Neuronal stem cell (in vitro differentiated cells): ENCODE measurements around the gene MAPKAPK3.
A peak's percentile ranks its signal among the peaks of the same experiment; 100 is the strongest.

Source experiments
- DNase-seq: peaks from one replicate; pipeline ENCODE4 v3.0.0-alpha.2; 2013; ENCODE audit warnings: low spot score
- H2AFZ ChIP-seq: one replicate; pipeline ENCODE4 v1.6.1; 2013; ENCODE audit warnings: mild to moderate bottlenecking, low read length, inconsistent platforms
- H2AK5ac ChIP-seq: 2 replicates; pipeline ENCODE4 v1.6.1; 2013; ENCODE audit warnings: low read depth, mild to moderate bottlenecking, inconsistent platforms, low read length, moderate library complexity, mixed read lengths
- H2BK120ac ChIP-seq: 2 replicates; pipeline ENCODE4 v1.6.1; 2013; ENCODE audit warnings: low read depth, mild to moderate bottlenecking, inconsistent platforms, low read length, moderate library complexity, mixed read lengths
- H2BK12ac ChIP-seq: one replicate; pipeline ENCODE4 v1.6.1; 2013; ENCODE audit warnings: low read length, inconsistent platforms
- H2BK15ac ChIP-seq: 2 replicates; pipeline ENCODE4 v1.6.1; 2013; ENCODE audit warnings: mild to moderate bottlenecking, low read length, inconsistent platforms, mixed read lengths
- H2BK5ac ChIP-seq: one replicate; pipeline ENCODE4 v1.6.1; 2013; ENCODE audit warnings: inconsistent platforms, mild to moderate bottlenecking, low read length, moderate library complexity
- H3K14ac ChIP-seq: one replicate; pipeline ENCODE4 v1.6.1; 2013; ENCODE audit warnings: low read length, inconsistent platforms
- H3K18ac ChIP-seq: 2 replicates; pipeline ENCODE4 v1.6.1; 2013; ENCODE audit warnings: low read length, inconsistent platforms
- H3K23ac ChIP-seq: 2 replicates; pipeline ENCODE4 v1.6.1; 2013; ENCODE audit warnings: low read depth, mild to moderate bottlenecking, mixed read lengths, low read length, inconsistent platforms; ENCODE audit not compliant: poor library complexity
- H3K27ac ChIP-seq: replicated peaks from 3 replicates; pipeline ENCODE4 v1.5.1; 2013; ENCODE audit warnings: low read length, inconsistent platforms
- H3K27me3 ChIP-seq, 3 experiments: 2 replicates each; pipeline ENCODE4 v1.6.1; 2013; ENCODE audit warnings: low read length in 3 of 3, mild to moderate bottlenecking in 2 of 3, inconsistent platforms in 1 of 3, low read depth in 1 of 3, mixed read lengths in 1 of 3, moderate library complexity in 1 of 3; ENCODE audit not compliant: control insufficient read depth in 3 of 3, insufficient read depth in 3 of 3
- H3K36me3 ChIP-seq, 2 donors: replicated peaks in 1 of 2; 2 replicates each; pipeline ENCODE4 v1.6.1; 2013; ENCODE audit warnings: low read length in 2 of 2; ENCODE audit not compliant: control insufficient read depth in 2 of 2, insufficient read depth in 2 of 2
- H3K4ac ChIP-seq: 2 replicates; pipeline ENCODE4 v1.6.1; 2013; ENCODE audit warnings: inconsistent platforms, mild to moderate bottlenecking, low read length, moderate library complexity
- H3K4me1 ChIP-seq, 2 donors: 1 replicate in 1 of 2; 2 replicates in 1 of 2; pipeline ENCODE4 v1.6.1; 2013; ENCODE audit warnings: low read length in 2 of 2, low read depth in 1 of 2; ENCODE audit not compliant: control insufficient read depth in 2 of 2, insufficient read depth in 1 of 2
- H3K4me2 ChIP-seq: one replicate; pipeline ENCODE4 v1.6.1; 2013; ENCODE audit warnings: mild to moderate bottlenecking, low read length, inconsistent platforms; ENCODE audit not compliant: insufficient read depth, poor library complexity, severe bottlenecking
- H3K4me3 ChIP-seq, 2 donors: 2 replicates each; pipeline ENCODE4 v1.5.1; 2013; ENCODE audit warnings: low read length in 2 of 2, mild to moderate bottlenecking in 2 of 2, inconsistent platforms in 1 of 2, moderate library complexity in 1 of 2
- H3K79me1 ChIP-seq: one replicate; pipeline ENCODE4 v1.6.1; 2013; ENCODE audit warnings: low read depth, mild to moderate bottlenecking, inconsistent platforms, low read length, moderate library complexity
- H3K9ac ChIP-seq: one replicate; pipeline ENCODE4 v1.6.1; 2013; ENCODE audit warnings: mild to moderate bottlenecking, low read depth, low read length, inconsistent platforms; ENCODE audit not compliant: poor library complexity
- H3K9me3 ChIP-seq, 2 donors: replicated peaks in 1 of 2; 2 replicates each; pipeline versions ENCODE3 to v1.6.1; 2013; ENCODE audit warnings: low read length in 2 of 2, mild to moderate bottlenecking in 2 of 2, inconsistent platforms in 1 of 2, low read depth in 1 of 2, mixed read lengths in 1 of 2, moderate library complexity in 1 of 2; ENCODE audit not compliant: control insufficient read depth in 2 of 2, insufficient read depth in 1 of 2
- H4K8ac ChIP-seq: one replicate; pipeline ENCODE4 v1.6.1; 2013; ENCODE audit warnings: low read depth, mild to moderate bottlenecking, inconsistent platforms, low read length, moderate library complexity
- H4K91ac ChIP-seq: one replicate; pipeline ENCODE4 v1.6.1; 2013; ENCODE audit warnings: low read length, low read depth, mild to moderate bottlenecking, inconsistent platforms; ENCODE audit not compliant: poor library complexity
- WGBS, 2 donors: extraction: QIAGEN DNeasy Blood & Tissue Kit; methylation state at CpG; one replicate each; pipeline ENCODE4 v1.1.7; 2013; ENCODE audit warnings: missing lambda C conversion rate in 2 of 2, mixed read lengths in 1 of 2; ENCODE audit not compliant: insufficient read length in 2 of 2, insufficient replicate concordance in 1 of 2; ENCODE audit errors: extremely low coverage in 2 of 2; 5-methylcytosine and 5-hydroxymethylcytosine counted together

Gene MAPKAPK3

GRCh38 chr3:50633230-50633790 is 16.4 kb downstream of the MAPKAPK3 start:
- Histone ChIP-seq H3K18ac (peak overlapping the region; percentile 39), H3K79me1 (peaks cover 15% of the 10 kb centered on the region), H3K27me3 (no peaks in the 10 kb centered on the region), H2BK120ac (no peak overlapping the region), H4K8ac (no peak overlapping the region), H2AFZ (no peak overlapping the region), H2BK12ac (peak overlapping the region; percentile 1), H3K4me1 (peaks cover 0 to 12% of the 10 kb centered on the region in 2 donors), H2BK15ac (no peak overlapping the region), H3K4me2 (no peak overlapping the region), H3K36me3 (peaks cover 0 to 5% of the 10 kb centered on the region in 2 donors), H3K4ac (no peak overlapping the region), H2BK5ac (no peak overlapping the region), H3K23ac (no peak overlapping the region), H3K9me3 (no peaks in the 10 kb centered on the region), H3K14ac (peak overlapping the region; percentile 22), H3K4me3 (no peak overlapping the region), H3K9ac (peak overlapping the region; percentile 7), H4K91ac (peak overlapping the region; percentile 14), H3K27ac (no peak overlapping the region), H2AK5ac (no peak overlapping the region)
- WGBS, 2 donors, result no CpG with 5 or more reads among the region's 5 CpGs
- no peak for DNase-seq

DNA sequence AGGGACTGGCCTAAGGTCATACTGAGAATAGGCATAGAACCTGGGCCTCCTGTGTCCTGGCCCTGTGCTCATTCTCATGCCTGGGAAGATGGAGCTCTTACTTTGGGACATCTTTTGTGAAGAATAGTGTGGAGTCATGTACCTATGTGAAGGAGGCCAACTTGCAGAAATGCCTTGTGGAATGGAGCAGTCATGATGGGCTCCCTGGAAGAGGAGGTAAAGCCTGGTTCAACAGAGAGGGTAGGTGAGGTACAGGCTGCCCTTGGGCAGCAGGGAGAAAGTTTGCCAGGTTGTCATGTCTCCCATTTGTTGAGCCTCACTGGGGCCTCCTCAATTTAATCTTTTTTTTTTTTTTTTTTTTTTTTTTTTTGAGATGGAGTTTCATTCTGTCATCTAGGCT is 18.1 kb downstream of the MAPKAPK3 start:
- no peak overlapping the region for H3K4ac ChIP-seq
- H3K18ac ChIP-seq, result no peak overlapping the region
- no peak overlapping the region for H2AK5ac ChIP-seq
- H3K36me3 ChIP-seq, result peaks cover 0 to 8% of the 10 kb centered on the region in 2 donors
- no peak overlapping the region for H3K23ac ChIP-seq
- H3K9me3 ChIP-seq, result no peaks in the 10 kb centered on the region
- no peak overlapping the region for H2BK15ac ChIP-seq
- H3K79me1 ChIP-seq, result peaks cover 15% of the 10 kb centered on the region
- H4K91ac ChIP-seq, result no peak overlapping the region
- no peak for DNase-seq
- H2BK120ac ChIP-seq, result no peak overlapping the region
- H3K27ac ChIP-seq, result no peak overlapping the region
- H4K8ac ChIP-seq, result no peak overlapping the region
- H2BK12ac ChIP-seq, result no peak overlapping the region
- no peak overlapping the region for H2AFZ ChIP-seq
- no peak overlapping the region for H3K14ac ChIP-seq
- H3K4me3 ChIP-seq, result no peak overlapping the region
- no peak overlapping the region for H2BK5ac ChIP-seq
- H3K9ac ChIP-seq, result no peak overlapping the region
- H3K4me1 ChIP-seq, result peaks cover 0 to 16% of the 10 kb centered on the region in 2 donors
- H3K4me2 ChIP-seq, result no peak overlapping the region
- no peaks in the 10 kb centered on the region for H3K27me3 ChIP-seq

DNA sequence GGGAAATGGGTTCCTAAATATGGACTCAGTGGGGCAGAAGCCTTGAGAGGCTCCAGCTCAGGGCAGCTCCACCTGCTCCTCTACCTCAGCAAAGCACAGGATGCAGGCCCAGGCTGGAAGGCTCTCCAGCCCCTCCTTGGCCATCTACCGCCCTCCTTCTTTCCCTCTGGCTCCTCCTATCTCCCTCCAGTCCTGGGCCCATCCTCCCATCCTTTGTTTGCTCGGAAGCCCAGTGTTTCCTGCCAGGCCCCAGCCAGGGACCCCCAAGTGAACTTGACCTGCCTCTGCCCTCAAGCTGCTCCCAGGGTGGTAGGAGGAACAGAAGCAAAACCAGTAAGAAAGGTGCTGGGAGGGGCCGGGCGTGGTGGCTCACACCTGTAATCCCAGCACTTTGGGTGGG is 20.1 kb downstream of the MAPKAPK3 start:
- Histone ChIP-seq H3K27ac (no peak overlapping the region), H4K8ac (no peak overlapping the region), H3K23ac (no peak overlapping the region), H3K4me1 (peaks cover 0 to 13% of the 10 kb centered on the region in 2 donors), H3K18ac (peak overlapping the region; percentile 4), H2AK5ac (no peak overlapping the region), H2BK12ac (no peak overlapping the region), H3K79me1 (peaks cover 15% of the 10 kb centered on the region), H3K14ac (no peak overlapping the region), H3K9ac (no peak overlapping the region), H2AFZ (no peak overlapping the region), H3K9me3 (no peaks in the 10 kb centered on the region), H2BK120ac (no peak overlapping the region), H3K36me3 (peaks cover 0 to 8% of the 10 kb centered on the region in 2 donors), H3K27me3 (no peaks in the 10 kb centered on the region), H3K4me2 (no peak overlapping the region), H2BK5ac (no peak overlapping the region), H3K4ac (no peak overlapping the region), H4K91ac (no peak overlapping the region), H2BK15ac (no peak overlapping the region), H3K4me3 (no peak overlapping the region)
- no peak for DNase-seq
- no CpG with 5 or more reads among the region's 4 CpGs for WGBS, 2 donors

DNA sequence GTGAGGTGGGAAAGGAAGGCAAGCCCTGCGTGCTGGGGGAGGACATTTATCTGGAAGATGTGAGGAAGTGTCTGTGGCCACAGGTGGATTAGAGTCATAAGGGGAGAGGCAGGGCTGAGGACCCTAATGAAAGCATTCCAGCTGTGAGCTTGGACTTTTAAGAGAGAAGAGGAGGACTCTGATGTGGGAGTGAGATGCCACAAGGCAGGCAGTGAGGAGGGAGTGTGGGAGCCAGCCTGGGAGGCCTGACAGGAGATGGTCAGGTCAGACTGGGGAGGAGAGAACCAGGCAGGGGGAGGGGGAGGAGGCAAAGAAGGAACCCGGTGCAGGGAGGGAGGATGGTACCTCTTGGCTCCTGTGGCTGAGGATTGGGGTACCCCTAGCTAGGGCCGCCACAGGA is 21.0 kb downstream of the MAPKAPK3 start:
- Histone ChIP-seq H3K27ac (no peak overlapping the region), H4K91ac (no peak overlapping the region), H2BK120ac (no peak overlapping the region), H2BK12ac (no peak overlapping the region), H3K9me3 (no peaks in the 10 kb centered on the region), H2BK15ac (no peak overlapping the region), H4K8ac (no peak overlapping the region), H2BK5ac (peak overlapping the region; percentile 29), H3K23ac (peak overlapping the region; percentile 38), H3K4ac (no peak overlapping the region), H3K36me3 (peaks cover 0 to 12% of the 10 kb centered on the region in 2 donors), H3K4me2 (no peak overlapping the region), H3K4me1 (peaks cover 0 to 11% of the 10 kb centered on the region in 2 donors), H3K9ac (no peak overlapping the region), H3K79me1 (peaks cover 12% of the 10 kb centered on the region), H3K4me3 (no peak overlapping the region), H3K27me3 (no peaks in the 10 kb centered on the region), H3K14ac (no peak overlapping the region), H2AFZ (no peak overlapping the region), H2AK5ac (no peak overlapping the region), H3K18ac (no peak overlapping the region)
- no peak for DNase-seq
- no CpG with 5 or more reads among the region's 3 CpGs for WGBS, 2 donors
